H9 (cell line): Measurements from ENCODE around the gene WFIKKN2. TPM values are rescaled to one million over a fixed set of nuclear protein-coding genes. Genes with fewer than 3 reads are reported as not detected.

ENCODE experiments used
- DNase-seq: peaks from one replicate; pipeline ENCODE4 v3.0.0-alpha.2; 2017
- H2AFZ ChIP-seq: one replicate; pipeline ENCODE4 v1.6.1; 2013; ENCODE audit warnings: mild to moderate bottlenecking, low read length, control low read depth, moderate library complexity
- H2AK5ac ChIP-seq: 2 replicates; pipeline ENCODE4 v1.6.1; 2013; ENCODE audit warnings: low read length, control low read depth, mixed read lengths; ENCODE audit not compliant: insufficient read length
- H2BK120ac ChIP-seq: one replicate; pipeline ENCODE4 v1.6.1; 2013; ENCODE audit warnings: low read depth, mild to moderate bottlenecking, low read length, control low read depth, inconsistent platforms; ENCODE audit not compliant: poor library complexity, severe bottlenecking
- H2BK12ac ChIP-seq: 2 replicates; pipeline ENCODE4 v1.6.1; 2013; ENCODE audit warnings: low read length, control low read depth, mixed read lengths, low read depth; ENCODE audit not compliant: insufficient read length
- H2BK15ac ChIP-seq: 2 replicates; pipeline ENCODE4 v1.6.1; 2013; ENCODE audit warnings: low read depth, low read length, control low read depth
- H2BK20ac ChIP-seq: one replicate; pipeline ENCODE4 v1.6.1; 2013; ENCODE audit warnings: low read depth, mild to moderate bottlenecking, low read length, control low read depth, inconsistent platforms; ENCODE audit not compliant: poor library complexity, severe bottlenecking
- H2BK5ac ChIP-seq: 2 replicates; pipeline ENCODE4 v1.6.1; 2013; ENCODE audit warnings: low read length, control low read depth, mixed read lengths; ENCODE audit not compliant: insufficient read length
- H3K14ac ChIP-seq: 2 replicates; pipeline ENCODE4 v1.6.1; 2013; ENCODE audit warnings: low read length, control low read depth; ENCODE audit not compliant: insufficient read depth
- H3K18ac ChIP-seq: 2 replicates; pipeline ENCODE4 v1.6.1; 2013; ENCODE audit warnings: low read depth, mild to moderate bottlenecking, mixed read lengths, low read length, control low read depth; ENCODE audit not compliant: insufficient read length
- H3K23ac ChIP-seq: 2 replicates; pipeline ENCODE4 v1.6.1; 2013; ENCODE audit warnings: low read length, control low read depth, mixed read lengths, low read depth; ENCODE audit not compliant: insufficient read length
- H3K23me2 ChIP-seq: 2 replicates; pipeline ENCODE4 v1.6.1; 2013; ENCODE audit warnings: low read depth, mild to moderate bottlenecking, mixed read lengths, low read length, control low read depth; ENCODE audit not compliant: insufficient read length, poor library complexity, severe bottlenecking
- H3K27ac ChIP-seq: 2 replicates; pipeline ENCODE4 v1.5.1; 2013; ENCODE audit warnings: low read length, control low read depth, mixed read lengths, low read depth; ENCODE audit not compliant: insufficient read length
- H3K27me3 ChIP-seq: 2 replicates; pipeline ENCODE4 v1.6.1; 2013; ENCODE audit warnings: low read length, control low read depth, inconsistent platforms; ENCODE audit not compliant: insufficient read depth
- H3K4ac ChIP-seq: 2 replicates; pipeline ENCODE4 v1.6.1; 2013; ENCODE audit warnings: low read depth, mild to moderate bottlenecking, control low read depth, inconsistent platforms, low read length, moderate library complexity
- H3K4me1 ChIP-seq: 2 replicates; pipeline ENCODE4 v1.6.1; 2013; ENCODE audit warnings: low read length, control low read depth, inconsistent platforms; ENCODE audit not compliant: insufficient read depth
- H3K4me2 ChIP-seq: 2 replicates; pipeline ENCODE4 v1.6.1; 2013; ENCODE audit warnings: low read length, control low read depth, mixed read lengths; ENCODE audit not compliant: insufficient read length, insufficient read depth
- H3K56ac ChIP-seq: 2 replicates; pipeline ENCODE4 v1.6.1; 2013; ENCODE audit warnings: low read depth, mild to moderate bottlenecking, mixed read lengths, low read length, control low read depth; ENCODE audit not compliant: insufficient read length
- H3K79me1 ChIP-seq: 2 replicates; pipeline ENCODE4 v1.6.1; 2013; ENCODE audit warnings: low read depth, mild to moderate bottlenecking, moderate library complexity, low read length, control low read depth, inconsistent platforms; ENCODE audit not compliant: insufficient read depth, poor library complexity, severe bottlenecking
- H3K79me2 ChIP-seq: 2 replicates; pipeline ENCODE4 v1.6.1; 2013; ENCODE audit warnings: low read length, control low read depth, inconsistent platforms; ENCODE audit not compliant: insufficient read depth
- H3K9ac ChIP-seq: 2 replicates; pipeline ENCODE4 v1.6.1; 2013; ENCODE audit warnings: low read length, control low read depth, mixed read lengths; ENCODE audit not compliant: insufficient read length; ENCODE audit errors: extremely low read depth
- H3K9me3 ChIP-seq: one replicate; pipeline ENCODE4 v1.6.1; 2013; ENCODE audit warnings: low read depth, low read length, inconsistent platforms; ENCODE audit not compliant: control insufficient read depth
- H3T11ph ChIP-seq: one replicate; pipeline ENCODE4 v1.6.1; 2013; ENCODE audit warnings: mild to moderate bottlenecking, low read length, control low read depth, inconsistent platforms
- H4K20me1 ChIP-seq: one replicate; pipeline ENCODE4 v1.6.1; 2013; ENCODE audit not compliant: control insufficient read depth, insufficient read length, insufficient read depth
- H4K5ac ChIP-seq: 2 replicates; pipeline ENCODE4 v1.6.1; 2013; ENCODE audit warnings: low read depth, mild to moderate bottlenecking, mixed read lengths, low read length, control low read depth; ENCODE audit not compliant: insufficient read length
- H4K8ac ChIP-seq: replicated peaks from 2 replicates; pipeline ENCODE4 v1.6.1; 2013; ENCODE audit warnings: low read length, control low read depth, mixed read lengths, low read depth; ENCODE audit not compliant: insufficient read length
- H4K91ac ChIP-seq: 2 replicates; pipeline ENCODE4 v1.6.1; 2013; ENCODE audit warnings: low read depth, mild to moderate bottlenecking, moderate library complexity, mixed read lengths, low read length, control low read depth; ENCODE audit not compliant: insufficient read length
- H3K27ac Mint-ChIP-seq, 3 experiments: 2 replicates in 2 of 3; 3 replicates in 1 of 3; pipeline ENCODE4 v1.8.0; 2020 to 2021; ENCODE audit warnings: mixed read lengths in 3 of 3, mild to moderate bottlenecking in 1 of 3, moderate library complexity in 1 of 3
- H3K27me3 Mint-ChIP-seq: 2 replicates; pipeline ENCODE4 v1.8.0; 2021; ENCODE audit warnings: low read depth, mild to moderate bottlenecking, moderate library complexity, mixed read lengths
- H3K36me3 Mint-ChIP-seq, 3 experiments: 2 replicates in 2 of 3; 3 replicates in 1 of 3; pipeline ENCODE4 v1.8.0; 2020 to 2021; ENCODE audit warnings: low read depth in 3 of 3, mixed read lengths in 3 of 3; ENCODE audit not compliant: insufficient read depth in 1 of 3
- H3K4me1 Mint-ChIP-seq, 2 experiments: 2 replicates each; pipeline ENCODE4 v1.8.0; 2020; ENCODE audit warnings: mixed read lengths in 2 of 2
- H3K4me3 Mint-ChIP-seq, 2 experiments: 2 replicates in 1 of 2; 3 replicates in 1 of 2; pipeline ENCODE4 v1.8.0; 2020 to 2021; ENCODE audit warnings: mild to moderate bottlenecking in 2 of 2, mixed read lengths in 2 of 2, moderate library complexity in 1 of 2
- H3K9me3 Mint-ChIP-seq, 2 experiments: 2 replicates in 1 of 2; 3 replicates in 1 of 2; pipeline ENCODE4 v1.8.0; 2020; ENCODE audit warnings: mild to moderate bottlenecking in 2 of 2, mixed read lengths in 2 of 2, moderate library complexity in 1 of 2
- CTCF ChIP-seq: fragments of 200-600 bp; sonication (generic); conservative IDR thresholded peaks from 3 replicates; pipeline ENCODE4 v1.8.0; 2021; ENCODE audit warnings: antibody characterized with exemption, mild to moderate bottlenecking
- WGBS: extraction: QIAGEN DNeasy Blood & Tissue Kit; methylation state at CpG from one replicate; pipeline ENCODE4 v1.1.7; 2013; ENCODE audit warnings: missing lambda C conversion rate, low lambda C conversion rate, mixed read lengths; ENCODE audit not compliant: insufficient read length; ENCODE audit errors: extremely low coverage; 5-methylcytosine and 5-hydroxymethylcytosine counted together
- total RNA-seq: library from RNA; stranded (reverse); gene quantifications from 2 replicates; pipeline ENCODE4 v1.2.1, GENCODE V29; 2021

The WFIKKN2 gene
- total RNA-seq, 1 experiment from 2014 or later: 1.1 TPM

DNA sequence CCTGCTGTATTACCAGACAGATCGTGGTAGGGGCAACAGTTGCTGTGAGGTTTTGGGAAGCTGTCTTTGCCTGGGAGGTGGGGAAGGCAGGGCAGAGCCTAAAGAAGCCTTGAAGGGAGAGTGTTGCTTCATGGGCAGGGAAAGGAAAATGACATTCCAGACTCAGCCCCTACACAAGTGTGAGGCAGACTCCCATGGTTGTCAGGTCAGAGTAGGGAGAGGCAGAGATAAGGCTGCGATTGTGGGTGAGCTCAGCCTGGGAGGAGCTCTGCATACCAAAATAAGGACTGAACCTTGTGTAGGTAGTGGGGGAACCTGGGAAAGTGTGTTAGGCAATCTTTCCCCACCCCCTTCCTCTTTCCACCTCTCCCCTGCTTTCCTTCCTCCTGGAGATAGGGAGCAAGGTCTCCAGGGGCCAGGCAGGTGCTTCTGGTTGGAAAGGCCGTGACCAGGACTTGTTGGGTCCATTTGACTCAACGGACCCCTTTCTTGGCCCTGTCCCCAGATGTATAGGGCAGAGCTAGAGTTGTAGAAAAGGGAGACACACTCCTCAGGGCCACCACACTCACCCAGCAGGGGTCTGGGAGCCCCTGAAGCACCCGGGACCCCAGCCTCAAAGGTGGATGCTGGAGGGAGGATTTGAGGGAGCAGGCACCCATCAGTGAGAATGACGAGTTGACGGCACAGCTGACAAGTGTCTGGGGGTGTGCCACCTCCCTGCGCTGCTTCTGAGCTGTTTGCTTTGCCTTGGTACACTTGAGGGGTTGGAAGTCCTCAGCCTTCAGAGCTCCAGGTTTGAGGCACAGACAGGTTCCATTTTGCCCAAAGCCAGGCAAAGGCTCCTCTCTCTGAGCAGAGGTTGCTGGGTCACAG is 49.3 kb downstream of the WFIKKN2 start:
- H3K4ac ChIP-seq: no peak overlapping the region
- H4K5ac ChIP-seq: no peak overlapping the region
- peaks cover 26 to 30% of the 10 kb centered on the region in 2 experiments for H3K4me1 Mint-ChIP-seq
- WGBS: no CpG with 5 or more reads among the region's 8 CpGs
- H3K9me3 Mint-ChIP-seq: peaks cover 4% of the 10 kb centered on the region in 2 experiments
- H3K9ac ChIP-seq: no peak overlapping the region
- H3K18ac ChIP-seq: no peak overlapping the region
- H3T11ph ChIP-seq: no peak overlapping the region
- no peak overlapping the region for H2BK20ac ChIP-seq
- H3K4me2 ChIP-seq: no peak overlapping the region
- no peak overlapping the region for H2AFZ ChIP-seq
- peak overlapping the region in 2 of 3 experiments; percentile 53 to 68; a peak in 1 of 7 replicates for H3K27ac Mint-ChIP-seq
- H2BK5ac ChIP-seq: no peak overlapping the region
- peaks cover 0 to 4% (median 0%) of the 10 kb centered on the region in 3 experiments; a peak in 3 of 7 replicates for H3K36me3 Mint-ChIP-seq
- H3K23ac ChIP-seq: no peak overlapping the region
- no peak overlapping the region for H4K91ac ChIP-seq
- TF ChIP-seq CTCF: no peak
- H3K27me3 ChIP-seq: no peaks in the 10 kb centered on the region
- no peak overlapping the region for H2AK5ac ChIP-seq
- DNase-seq: peak; percentile 32
- H4K20me1 ChIP-seq: no peaks in the 10 kb centered on the region
- no peaks in the 10 kb centered on the region for H3K23me2 ChIP-seq
- no peaks in the 10 kb centered on the region for H3K79me1 ChIP-seq
- no peaks in the 10 kb centered on the region for H3K9me3 ChIP-seq
- no peak overlapping the region for H2BK12ac ChIP-seq
- H3K14ac ChIP-seq: no peak overlapping the region
- no peaks in the 10 kb centered on the region; the same call in 1 of the 2 replicates for H3K27me3 Mint-ChIP-seq
- no peak overlapping the region for H3K4me3 Mint-ChIP-seq
- H3K79me2 ChIP-seq: no peaks in the 10 kb centered on the region
- H4K8ac ChIP-seq: no peak overlapping the region
- no peak overlapping the region for H3K27ac ChIP-seq
- H3K56ac ChIP-seq: no peak overlapping the region
- H2BK120ac ChIP-seq: no peak overlapping the region
- peaks cover 3% of the 10 kb centered on the region; the same call in 1 of the 2 replicates for H3K4me1 ChIP-seq
- H2BK15ac ChIP-seq: no peak overlapping the region
